Measurements from ENCODE around the gene SLC38A1.
A peak's percentile ranks its signal among the peaks of the same experiment; 100 is the strongest.
"Not testable (repeated sequence)": the region's sequence is repeated elsewhere in the genome, so short reads cannot be mapped to it uniquely, and the experiment has no call there.

The SLC38A1 gene

DNA sequence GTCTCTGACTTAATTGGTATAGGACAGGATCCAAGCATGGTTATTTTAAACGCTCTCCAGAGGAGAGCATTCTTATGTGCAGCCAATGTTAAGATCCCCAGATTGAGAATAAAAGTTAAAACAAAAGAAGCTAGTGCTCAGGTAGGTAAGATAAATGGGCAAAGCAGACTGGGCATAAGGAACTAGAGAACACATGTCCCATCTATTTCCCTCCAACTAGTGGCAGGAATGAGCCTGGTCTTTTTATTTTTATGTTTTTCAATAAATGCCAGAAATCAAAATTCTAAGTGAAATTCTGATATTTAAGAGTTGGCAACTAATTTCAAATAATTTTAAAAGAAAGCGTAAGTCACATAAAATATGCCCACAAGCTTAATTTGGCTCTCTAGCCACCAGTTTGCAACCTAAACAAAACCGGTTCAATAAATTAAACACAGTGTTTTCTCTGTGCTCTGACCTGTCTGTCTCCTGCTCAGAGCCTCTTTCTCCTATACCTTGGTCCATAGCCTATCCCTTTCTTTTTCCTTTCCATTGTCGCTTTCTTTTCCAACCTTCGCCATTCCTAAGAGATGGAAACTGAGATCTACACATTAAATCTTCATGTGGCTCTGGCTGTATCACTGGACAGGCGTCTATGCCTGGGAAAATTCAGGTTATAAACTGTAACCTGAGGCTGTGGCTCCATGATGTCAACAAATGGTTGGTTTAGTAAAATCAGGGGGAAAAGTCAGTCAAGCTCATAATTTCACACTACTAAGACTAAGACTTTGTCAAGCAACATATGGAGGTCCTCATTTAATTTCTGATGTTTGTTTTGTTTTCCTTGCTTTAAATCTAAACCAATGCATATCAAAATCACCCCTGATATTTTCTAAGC is 5.5 kb downstream of the SLC38A1 start:
- peak; percentile 65 for DNase-seq

DNA sequence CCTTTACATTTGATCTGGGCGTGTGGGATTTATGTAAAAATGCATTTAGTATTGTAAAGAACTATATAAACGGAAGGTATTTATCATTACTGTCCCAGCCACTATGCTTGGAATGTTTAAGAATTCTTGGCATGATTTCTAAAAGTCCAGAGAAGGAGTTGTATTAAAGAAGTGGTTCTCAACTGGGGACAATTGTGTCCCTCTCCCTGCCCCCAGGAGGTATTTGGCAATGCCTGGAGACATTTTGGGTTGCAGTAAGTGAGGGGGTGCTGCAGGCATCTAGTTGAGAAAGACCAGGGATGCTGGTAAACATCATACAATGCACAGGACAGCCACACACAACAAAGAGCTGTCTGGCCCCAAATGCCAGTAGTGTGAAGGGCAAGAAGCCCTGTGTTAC is 7.2 kb downstream of the SLC38A1 start:
- no peak for DNase-seq

- DNase-seq = no peak
These were observed 7.8 kb downstream of the SLC38A1 start for GRCh38 chr12:46260913-46261476.

- DNase-seq = no peak
These were observed 8.5 kb downstream of the SLC38A1 start for GRCh38 chr12:46260124-46260912.

- DNase-seq = no peak
These were observed 9.1 kb downstream of the SLC38A1 start for GRCh38 chr12:46259713-46260112.

DNA sequence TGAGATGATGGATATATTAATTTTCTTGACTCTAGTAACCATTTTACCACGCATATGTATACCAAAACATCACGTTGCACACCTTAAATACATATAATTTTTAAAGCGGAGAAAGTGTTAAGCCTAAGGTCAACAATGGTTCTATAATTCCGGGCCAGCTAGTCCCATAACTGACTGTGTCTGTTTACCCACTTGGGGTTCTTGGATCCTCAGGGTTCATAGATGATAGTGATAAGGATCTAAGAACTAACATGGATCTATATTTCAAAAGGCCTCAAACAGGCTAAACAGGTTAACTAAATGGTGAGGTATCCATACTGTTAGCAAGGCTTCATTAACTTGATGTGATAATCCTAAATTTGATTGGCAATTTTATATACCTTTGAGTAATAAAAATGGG is 9.8 kb downstream of the SLC38A1 start:
- DNase-seq = no peak

DNA sequence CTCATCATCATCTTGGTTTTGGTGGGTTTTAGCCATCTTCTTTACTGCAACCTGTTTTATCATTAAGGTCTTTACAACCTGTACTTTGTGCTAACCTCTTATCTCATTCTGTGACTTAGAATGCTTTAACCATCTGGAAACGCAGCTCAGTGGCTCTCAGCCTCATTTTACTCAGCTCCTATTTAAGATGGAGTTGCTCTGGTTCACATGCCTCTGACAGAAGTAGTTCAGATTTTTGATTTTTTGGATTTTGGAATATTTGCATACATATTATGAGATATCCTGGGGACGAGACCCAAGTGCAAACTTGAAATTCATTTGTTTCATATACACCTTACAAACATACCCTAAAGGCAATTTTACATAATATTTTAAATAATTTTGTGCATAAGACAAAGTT is 10.7 kb downstream of the SLC38A1 start:
- DNase-seq = no peak

- DNase-seq = no peak
These were observed 11.9 kb downstream of the SLC38A1 start for GRCh38 chr12:46256942-46257341.

- no peak for DNase-seq
These were observed 15.2 kb downstream of the SLC38A1 start for GRCh38 chr12:46253544-46254162.

- not testable (repeated sequence) for DNase-seq
These were observed 16.8 kb downstream of the SLC38A1 start for GRCh38 chr12:46251994-46252393.

DNA sequence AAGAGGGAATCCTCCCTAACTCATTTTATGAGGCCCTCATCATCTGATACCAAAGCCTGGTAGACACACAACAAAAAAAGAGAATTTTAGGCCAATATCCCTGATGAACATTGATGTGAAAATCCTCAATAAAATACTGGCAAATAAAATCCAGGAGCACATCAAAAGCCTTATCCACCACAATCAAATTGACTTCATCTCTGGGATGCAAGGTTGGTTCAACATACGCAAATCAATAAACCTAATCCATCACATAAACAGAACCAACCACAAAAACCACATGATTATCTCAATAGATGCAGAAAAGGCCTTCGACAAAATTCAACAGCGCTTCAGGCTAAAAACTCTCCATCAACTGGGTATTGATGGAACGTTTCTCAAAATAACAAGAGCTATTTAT is 18.9 kb downstream of the SLC38A1 start:
- not testable (repeated sequence) for DNase-seq

- no peak for DNase-seq
These were observed 22.7 kb downstream of the SLC38A1 start for GRCh38 chr12:46246021-46246700.

- no peak for DNase-seq
These were observed 23.8 kb downstream of the SLC38A1 start for GRCh38 chr12:46244997-46245396.

GRCh38 chr12:46244273-46244915 is 24.4 kb downstream of the SLC38A1 start:
- DNase-seq = no peak

- no peak for DNase-seq
These were observed 26.3 kb downstream of the SLC38A1 start for GRCh38 chr12:46242569-46242968.

DNA sequence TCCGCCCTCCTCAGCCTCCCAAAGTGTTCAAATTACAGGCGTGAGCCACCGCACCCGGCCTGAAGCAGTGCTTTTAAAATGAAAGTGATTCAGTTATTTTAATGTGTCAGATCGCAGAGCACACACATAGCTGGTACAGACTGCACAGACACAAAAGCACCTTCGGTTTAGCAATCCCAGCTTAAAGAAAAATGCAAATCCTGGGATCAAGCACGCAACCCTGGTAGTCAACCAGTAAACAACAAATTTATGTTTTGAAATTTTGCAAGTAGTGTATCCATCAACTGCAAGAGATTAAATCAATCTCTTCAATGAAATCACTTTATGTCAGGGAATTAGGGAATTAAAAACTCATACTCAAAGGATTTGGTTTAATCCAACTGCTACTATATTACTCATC is 28.4 kb downstream of the SLC38A1 start:
- no peak for DNase-seq

DNA sequence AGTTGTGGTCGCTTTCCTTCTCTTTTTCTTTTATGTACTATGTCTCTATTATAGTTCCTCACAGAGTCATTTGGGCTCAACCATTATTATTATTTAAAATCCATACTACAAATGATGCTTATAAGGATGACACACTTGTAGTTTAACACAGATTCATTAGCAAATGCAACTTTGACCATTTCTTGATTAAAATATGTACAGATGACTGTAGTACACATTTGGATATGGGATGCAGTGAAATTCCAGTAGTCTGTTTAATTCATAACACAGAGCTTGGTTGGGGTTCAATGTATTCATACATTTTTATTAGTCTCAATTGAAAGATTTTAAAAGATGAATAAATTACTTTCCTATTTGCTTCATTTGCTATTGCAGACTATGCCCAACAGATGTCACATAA is 30.0 kb downstream of the SLC38A1 start:
- DNase-seq = no peak

DNA sequence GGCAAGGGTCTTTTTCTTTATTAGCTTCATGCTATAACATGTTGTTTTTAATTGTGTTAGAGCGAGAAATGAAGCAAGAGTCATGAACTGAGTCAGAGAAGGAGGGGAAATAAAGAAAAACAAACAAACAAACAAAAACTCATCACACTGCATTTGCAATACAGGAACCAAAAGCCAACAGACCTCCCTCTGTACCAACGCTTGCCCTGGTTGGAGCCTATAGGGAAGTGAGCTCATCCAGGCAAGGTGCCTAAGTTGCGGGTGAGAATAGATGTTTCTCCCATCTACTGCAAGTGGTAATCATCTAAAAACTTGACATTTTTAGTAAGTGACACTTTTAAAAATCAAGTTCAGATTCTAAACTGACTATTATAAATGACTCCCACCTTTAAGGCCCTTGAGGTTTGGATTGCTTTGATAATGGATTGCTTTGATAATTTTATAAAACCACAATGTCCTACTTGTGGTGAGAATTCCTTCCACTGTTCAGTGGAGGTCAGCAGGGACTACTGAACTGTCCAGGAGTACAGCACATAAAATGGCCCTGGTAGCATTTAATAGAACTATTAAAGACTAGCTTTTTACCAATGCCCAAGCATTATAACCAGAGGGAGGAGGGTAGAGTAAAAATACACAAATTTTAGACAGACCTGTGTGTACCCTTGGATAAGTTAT is 31.3 kb downstream of the SLC38A1 start:
- no peak for DNase-seq

DNA sequence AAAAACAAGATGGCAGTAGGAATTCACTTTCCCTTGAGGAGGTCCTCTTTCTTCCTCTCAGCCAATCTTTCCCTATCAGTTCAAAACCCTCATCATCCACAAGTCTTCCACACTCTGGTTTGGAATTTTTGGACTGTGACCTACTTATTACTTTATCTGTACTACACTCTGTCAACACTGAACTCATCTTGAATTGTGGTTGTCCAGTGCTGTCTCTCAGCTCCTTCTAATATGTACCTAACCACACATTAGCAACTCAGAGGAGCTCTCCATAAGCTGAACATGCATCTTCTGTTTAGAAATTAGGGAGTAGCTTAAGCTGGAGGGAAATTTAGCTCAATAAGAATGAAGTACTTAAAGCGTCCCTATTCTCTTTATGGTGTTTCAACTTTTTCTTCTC is 34.8 kb downstream of the SLC38A1 start:
- DNase-seq = no peak

DNA sequence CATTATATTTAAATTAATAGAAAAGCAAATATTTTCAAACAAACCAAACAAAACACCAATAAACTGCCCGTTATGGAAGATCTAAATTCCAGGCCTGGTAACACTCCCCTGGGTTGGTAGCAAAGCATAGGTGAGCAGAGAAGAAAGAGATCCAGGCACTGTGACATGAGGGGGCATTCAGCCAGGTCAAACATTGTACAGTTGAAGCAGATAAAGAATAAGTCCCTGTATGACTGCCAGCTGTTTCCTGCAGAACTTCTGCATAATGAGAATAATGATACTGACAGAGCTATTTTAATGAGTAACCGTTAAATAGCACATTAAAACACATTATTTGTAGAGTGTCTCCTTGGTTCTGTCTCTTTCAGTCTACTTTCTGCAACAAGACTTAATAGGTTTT is 35.4 kb downstream of the SLC38A1 start:
- no peak for DNase-seq

DNA sequence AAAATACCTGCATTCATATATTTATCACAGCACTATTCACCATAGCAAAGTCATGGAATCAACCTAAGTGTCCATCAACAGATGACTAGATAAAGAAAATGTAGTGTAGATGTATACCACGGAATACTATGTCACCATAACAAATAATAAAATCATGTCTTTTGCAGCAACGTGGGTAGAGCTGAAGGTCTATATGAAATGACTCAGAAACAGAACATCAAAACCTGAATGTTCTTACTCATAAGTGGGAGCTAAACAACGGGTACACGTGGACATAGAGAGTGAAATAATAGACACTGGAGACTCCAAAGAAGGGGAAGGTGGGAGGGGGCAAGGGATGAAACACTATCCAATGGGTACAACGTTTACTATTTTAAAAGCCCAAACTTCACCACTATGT is 37.9 kb downstream of the SLC38A1 start:
- no peak for DNase-seq

DNA sequence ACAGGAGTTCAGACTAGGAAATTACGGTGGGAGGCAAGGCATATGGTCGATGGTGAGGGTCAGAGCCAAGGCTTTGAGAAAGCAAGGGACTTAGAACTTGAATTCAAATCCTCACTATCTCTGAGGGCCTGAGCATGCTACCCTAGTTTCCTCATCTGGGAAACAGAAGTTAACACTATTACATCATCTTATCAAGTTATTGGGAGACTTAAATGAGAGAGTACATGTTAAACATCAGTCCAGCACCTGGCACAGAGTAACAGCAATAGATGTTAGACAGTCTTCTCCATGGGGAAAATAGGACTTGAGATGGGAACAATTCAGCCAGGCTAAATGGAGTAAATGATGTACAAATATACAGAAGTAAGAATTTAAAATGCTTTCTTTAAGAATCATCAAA is 38.5 kb downstream of the SLC38A1 start:
- no peak for DNase-seq
